BLaER1 treated with 17β-estradiol and CSF1 and Interleukin-3, amounts not matched to agents 10 nM and 100 nM (cell line): ENCODE results near the gene P2RX2.

Source experiments
- H3K27ac ChIP-seq, 11 experiments: shearing (Covaris generic); formaldehyde crosslinking; 2 replicates each; pipeline ENCODE4 v1.8.1; 2022
- H3K27me3 ChIP-seq, 11 experiments: shearing (Covaris generic); formaldehyde crosslinking; 2 replicates each; pipeline ENCODE4 v1.8.1; 2022
- H3K36me3 ChIP-seq, 11 experiments: shearing (Covaris generic); formaldehyde crosslinking; 2 replicates each; pipeline ENCODE4 v1.8.1; 2022
- H3K4me1 ChIP-seq, 10 experiments: shearing (Covaris generic); formaldehyde crosslinking; 2 replicates each; pipeline ENCODE4 v1.8.1; 2022
- H3K4me2 ChIP-seq, 11 experiments: shearing (Covaris generic); formaldehyde crosslinking; 2 replicates each; pipeline ENCODE4 v1.8.1; 2022
- H3K4me3 ChIP-seq, 10 experiments: shearing (Covaris generic); formaldehyde crosslinking; 2 replicates each; pipeline ENCODE4 v1.8.1; 2022
- H3K9ac ChIP-seq, 11 experiments: shearing (Covaris generic); formaldehyde crosslinking; 2 replicates each; pipeline ENCODE4 v1.8.1; 2022
- H3K9me3 ChIP-seq, 11 experiments: shearing (Covaris generic); formaldehyde crosslinking; replicated peaks in 1 of 11; 2 replicates each; pipeline ENCODE4 v1.8.1; 2022
- H4K20me1 ChIP-seq, 11 experiments: shearing (Covaris generic); formaldehyde crosslinking; 2 replicates each; pipeline ENCODE4 v1.8.1; 2022
- Cebpa-rat ChIP-seq, 11 experiments: shearing (Covaris generic); IDR thresholded peaks; 2 replicates each; pipeline ENCODE4 v1.8.1; 2022

P2RX2 gene

GRCh38 chr12:132648616-132649225 is 30.1 kb downstream of the P2RX2 start:
- Histone ChIP-seq H3K4me1 (no peaks in the 10 kb centered on the region; a peak in 3 of 20 replicates), H4K20me1 (peaks cover 0 to 32% (median 0%) of the 10 kb centered on the region in 11 experiments; a peak in 8 of 22 replicates), H3K4me3 (no peak overlapping the region), H3K27me3 (no peaks in the 10 kb centered on the region), H3K9ac (no peak overlapping the region), H3K9me3 (no peaks in the 10 kb centered on the region), H3K36me3 (peaks cover 73 to 97% (median 95%) of the 10 kb centered on the region in 11 experiments), H3K27ac (no peak overlapping the region), H3K4me2 (no peak overlapping the region)
- no peak for TF ChIP-seq Cebpa-rat (IDR thresholded peaks at IDR 0.05)

- Histone ChIP-seq H3K9ac (no peak overlapping the region), H4K20me1 (peaks cover 0 to 29% (median 0%) of the 10 kb centered on the region in 11 experiments; a peak in 8 of 22 replicates), H3K4me3 (no peak overlapping the region), H3K27ac (no peak overlapping the region), H3K9me3 (no peaks in the 10 kb centered on the region), H3K4me1 (no peaks in the 10 kb centered on the region; a peak in 4 of 20 replicates), H3K27me3 (no peaks in the 10 kb centered on the region), H3K36me3 (peaks cover 78 to 97% (median 95%) of the 10 kb centered on the region in 11 experiments), H3K4me2 (no peak overlapping the region)
- TF ChIP-seq Cebpa-rat (IDR thresholded peaks at IDR 0.05): no peak
These were observed 30.8 kb downstream of the P2RX2 start for GRCh38 chr12:132649226-132649945.

- peak overlapping the region in 1 of 11 experiments; percentile 5; a peak in 1 of 22 replicates for H3K27ac ChIP-seq
- no peak overlapping the region for H3K4me2 ChIP-seq
- H3K9me3 ChIP-seq: no peaks in the 10 kb centered on the region
- TF ChIP-seq Cebpa-rat (IDR thresholded peaks at IDR 0.05): no peak
- H3K36me3 ChIP-seq: peaks cover 86 to 100% (median 99%) of the 10 kb centered on the region in 11 experiments
- no peaks in the 10 kb centered on the region for H3K27me3 ChIP-seq
- H4K20me1 ChIP-seq: peaks cover 0 to 29% (median 0%) of the 10 kb centered on the region in 11 experiments; a peak in 8 of 22 replicates
- H3K4me3 ChIP-seq: no peak overlapping the region
- H3K4me1 ChIP-seq: peaks cover 0 to 5% (median 0%) of the 10 kb centered on the region in 10 experiments; a peak in 4 of 20 replicates
- H3K9ac ChIP-seq: no peak overlapping the region
These were observed 33.0 kb downstream of the P2RX2 start for GRCh38 chr12:132651444-132652100.

GRCh38 chr12:132653567-132654290 is 35.2 kb downstream of the P2RX2 start:
- Histone ChIP-seq H3K27me3 (no peaks in the 10 kb centered on the region), H3K27ac (no peak overlapping the region), H3K4me1 (peaks cover 17 to 26% (median 19%) of the 10 kb centered on the region in 10 experiments), H3K4me3 (no peak overlapping the region), H3K36me3 (peaks cover 76 to 100% (median 99%) of the 10 kb centered on the region in 11 experiments), H4K20me1 (peaks cover 0 to 23% (median 0%) of the 10 kb centered on the region in 11 experiments; a peak in 6 of 22 replicates), H3K9ac (no peak overlapping the region), H3K9me3 (no peaks in the 10 kb centered on the region), H3K4me2 (no peak overlapping the region)
- TF ChIP-seq Cebpa-rat (IDR thresholded peaks at IDR 0.05): no peak

GRCh38 chr12:132657004-132657727 is 38.6 kb downstream of the P2RX2 start:
- H3K4me3 ChIP-seq: no peak overlapping the region
- peaks cover 69 to 100% (median 99%) of the 10 kb centered on the region in 11 experiments for H3K36me3 ChIP-seq
- 0 out of 22 replicates have a peak, but pooled peaks of 1 of the 11 experiments have one; percentile 14 for TF ChIP-seq Cebpa-rat (IDR thresholded peaks at IDR 0.05)
- peaks cover 51 to 61% (median 53%) of the 10 kb centered on the region in 10 experiments for H3K4me1 ChIP-seq
- peak overlapping the region in 3 of 11 experiments; percentile 0 to 62 (median 40); a peak in 4 of 22 replicates for H3K9ac ChIP-seq
- H4K20me1 ChIP-seq: peaks cover 0 to 15% (median 0%) of the 10 kb centered on the region in 11 experiments; a peak in 3 of 22 replicates
- peak overlapping the region; percentile 74 to 98 (median 86); a peak in 18 of 22 replicates for H3K4me2 ChIP-seq
- H3K27me3 ChIP-seq: no peaks in the 10 kb centered on the region
- peak overlapping the region in 8 of 11 experiments; percentile 58 to 78 (median 64); a peak in 13 of 22 replicates for H3K27ac ChIP-seq
- no peaks in the 10 kb centered on the region for H3K9me3 ChIP-seq

- TF ChIP-seq Cebpa-rat (IDR thresholded peaks at IDR 0.05): no peak
- no peaks in the 10 kb centered on the region for H3K27me3 ChIP-seq
- no peak overlapping the region for H3K4me3 ChIP-seq
- H3K27ac ChIP-seq: peak overlapping the region; percentile 49 to 78 (median 61); a peak in 19 of 22 replicates
- H3K9ac ChIP-seq: peak overlapping the region in 4 of 11 experiments; percentile 0 to 62 (median 44); a peak in 6 of 22 replicates
- peak overlapping the region; percentile 74 to 98 (median 86) for H3K4me2 ChIP-seq
- peaks cover 63 to 72% (median 65%) of the 10 kb centered on the region in 10 experiments for H3K4me1 ChIP-seq
- peaks cover 58 to 100% (median 95%) of the 10 kb centered on the region in 11 experiments for H3K36me3 ChIP-seq
- H4K20me1 ChIP-seq: peaks cover 0 to 22% (median 0%) of the 10 kb centered on the region in 11 experiments; a peak in 5 of 22 replicates
- H3K9me3 ChIP-seq: no peaks in the 10 kb centered on the region
These were observed 39.7 kb downstream of the P2RX2 start for GRCh38 chr12:132658149-132658894.

GRCh38 chr12:132659146-132659545 is 40.6 kb downstream of the P2RX2 start:
- peaks cover 50 to 100% (median 94%) of the 10 kb centered on the region in 11 experiments for H3K36me3 ChIP-seq
- H3K4me1 ChIP-seq: peaks cover 71 to 80% (median 73%) of the 10 kb centered on the region in 10 experiments
- peak overlapping the region; percentile 49 to 78 (median 61); a peak in 19 of 22 replicates for H3K27ac ChIP-seq
- peaks cover 0 to 26% (median 0%) of the 10 kb centered on the region in 11 experiments; a peak in 5 of 22 replicates for H4K20me1 ChIP-seq
- H3K9me3 ChIP-seq: no peaks in the 10 kb centered on the region
- TF ChIP-seq Cebpa-rat (IDR thresholded peaks at IDR 0.05): no peak
- no peaks in the 10 kb centered on the region for H3K27me3 ChIP-seq
- no peak overlapping the region for H3K4me3 ChIP-seq
- H3K4me2 ChIP-seq: peak overlapping the region; percentile 74 to 98 (median 86)
- H3K9ac ChIP-seq: peak overlapping the region in 8 of 11 experiments; percentile 11 to 62 (median 43); a peak in 12 of 22 replicates
